HEK293 (cell line): ENCODE data around the gene ANKZF1.

Experiments
- ZNF549 ChIP-seq: fragments of 450-650 bp; IDR thresholded peaks from 2 replicates; pipeline ENCODE4 v1.5.1; 2018; ENCODE audit warnings: missing biosample characterization, missing genetic modification characterization, mild to moderate bottlenecking, inconsistent platforms, moderate library complexity
- TF ChIP-seq, protein P1 (sequence below): fragments of 450-650 bp; IDR thresholded peaks from 2 replicates; pipeline ENCODE4 v1.5.1; 2018; ENCODE audit warnings: missing biosample characterization, mild to moderate bottlenecking, missing genetic modification characterization

GRCh38 chr2:219182331-219183150 is 47.1 kb upstream of the ANKZF1 start:
- no peak for TF ChIP-seq ZNF549 (tag by site-specific recombination)
- TF ChIP-seq, protein P1, sequence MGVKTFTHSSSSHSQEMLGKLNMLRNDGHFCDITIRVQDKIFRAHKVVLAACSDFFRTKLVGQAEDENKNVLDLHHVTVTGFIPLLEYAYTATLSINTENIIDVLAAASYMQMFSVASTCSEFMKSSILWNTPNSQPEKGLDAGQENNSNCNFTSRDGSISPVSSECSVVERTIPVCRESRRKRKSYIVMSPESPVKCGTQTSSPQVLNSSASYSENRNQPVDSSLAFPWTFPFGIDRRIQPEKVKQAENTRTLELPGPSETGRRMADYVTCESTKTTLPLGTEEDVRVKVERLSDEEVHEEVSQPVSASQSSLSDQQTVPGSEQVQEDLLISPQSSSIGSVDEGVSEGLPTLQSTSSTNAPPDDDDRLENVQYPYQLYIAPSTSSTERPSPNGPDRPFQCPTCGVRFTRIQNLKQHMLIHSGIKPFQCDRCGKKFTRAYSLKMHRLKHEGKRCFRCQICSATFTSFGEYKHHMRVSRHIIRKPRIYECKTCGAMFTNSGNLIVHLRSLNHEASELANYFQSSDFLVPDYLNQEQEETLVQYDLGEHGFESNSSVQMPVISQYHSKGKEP (tag by site-specific recombination) = no peak
